DMS53 treated with DMSO at 0.1 percent for 48 hours (cell line): ENCODE data around the gene GCNA.

ENCODE experiments used
- DNase-seq: peaks from one replicate; lab custom pipeline; 2025; ENCODE audit not compliant: unreplicated experiment; lab: John Stamatoyannopoulos, UW

Gene GCNA

GRCh38 chrX:71615954-71616353, 37.7 kb downstream of the GCNA start:
- no peak for DNase-seq

GRCh38 chrX:71616672-71617529, 38.7 kb downstream of the GCNA start:
- DNase-seq = no peak

- no peak for DNase-seq
These were observed 39.5 kb downstream of the GCNA start for GRCh38 chrX:71617742-71618141.

DNA sequence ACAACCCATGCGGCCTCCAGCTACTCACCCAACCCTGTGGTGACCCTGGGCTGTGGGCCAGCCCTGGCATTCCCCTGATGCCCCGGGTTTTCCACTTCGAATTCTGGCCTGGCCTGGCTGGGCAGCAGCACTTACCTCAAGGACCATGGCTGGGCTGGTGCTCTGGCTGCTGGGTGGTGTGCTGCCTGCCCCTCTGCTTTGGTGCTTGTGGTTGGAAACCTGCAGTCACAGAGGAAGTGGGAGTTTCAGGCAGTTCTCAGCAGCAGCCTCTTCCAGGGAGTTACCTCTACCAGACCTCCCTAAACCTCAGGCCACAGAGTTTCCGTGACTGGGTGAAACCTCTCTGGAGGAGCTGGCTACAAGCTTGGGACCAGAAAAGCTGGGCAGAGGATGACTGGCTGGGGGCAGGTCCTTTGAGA, 40.1 kb downstream of the GCNA start, which contains the start of gene CXCR3:
Gene CXCR3 (minus strand): TSS at position 209 of the 419 bp plus-strand sequence. CDS start 62 bp downstream, at position 147.
- no peak for DNase-seq

- no peak for DNase-seq
These were observed 40.5 kb downstream of the GCNA start for GRCh38 chrX:71618787-71619186.

DNA sequence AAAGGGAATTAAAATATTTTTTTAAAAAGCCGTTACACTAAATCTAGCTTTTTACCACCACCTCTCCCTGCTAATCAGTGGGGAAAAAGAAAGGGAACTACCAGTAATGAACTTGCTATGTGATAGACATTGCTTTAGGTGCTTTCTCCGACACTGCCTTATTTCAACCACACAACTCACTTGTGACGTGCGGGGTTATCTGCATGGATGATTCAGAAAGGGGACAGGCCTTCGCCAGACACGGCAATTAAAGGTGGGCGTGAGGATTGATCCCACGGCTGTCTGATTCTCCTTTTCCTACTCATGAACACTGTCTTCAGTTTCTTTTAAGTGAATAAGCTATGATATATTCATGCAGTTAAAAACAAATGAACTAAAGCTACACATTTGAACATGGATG, 41.0 kb downstream of the GCNA start:
- DNase-seq = no peak

DNA sequence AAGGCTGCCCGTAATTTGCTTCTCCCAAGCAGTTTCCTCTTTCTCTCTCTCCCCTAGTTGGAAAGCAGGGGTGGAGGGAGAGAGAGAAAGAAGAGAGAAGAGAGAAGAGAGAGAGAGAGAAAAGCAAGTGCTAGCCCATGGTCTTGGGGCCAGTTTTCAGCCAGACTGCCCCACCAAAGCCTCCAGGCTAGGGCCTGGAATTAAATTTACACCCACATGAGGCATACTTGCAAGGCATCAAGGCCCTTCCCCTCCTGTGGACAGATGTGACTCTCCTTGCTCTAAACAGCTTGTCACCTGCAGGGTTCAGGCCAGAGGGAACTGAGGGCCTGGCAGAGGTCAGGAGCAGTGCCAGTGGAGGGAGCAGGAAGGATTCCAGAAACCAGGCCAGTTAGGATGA, 41.7 kb downstream of the GCNA start:
- DNase-seq = no peak

GRCh38 chrX:71621603-71622002, 43.4 kb downstream of the GCNA start:
- no peak for DNase-seq

GRCh38 chrX:71622032-71622575, 43.9 kb downstream of the GCNA start:
- DNase-seq = no peak

- peak; percentile 77 for DNase-seq
These were observed 44.6 kb downstream of the GCNA start for GRCh38 chrX:71622576-71623450.

DNA sequence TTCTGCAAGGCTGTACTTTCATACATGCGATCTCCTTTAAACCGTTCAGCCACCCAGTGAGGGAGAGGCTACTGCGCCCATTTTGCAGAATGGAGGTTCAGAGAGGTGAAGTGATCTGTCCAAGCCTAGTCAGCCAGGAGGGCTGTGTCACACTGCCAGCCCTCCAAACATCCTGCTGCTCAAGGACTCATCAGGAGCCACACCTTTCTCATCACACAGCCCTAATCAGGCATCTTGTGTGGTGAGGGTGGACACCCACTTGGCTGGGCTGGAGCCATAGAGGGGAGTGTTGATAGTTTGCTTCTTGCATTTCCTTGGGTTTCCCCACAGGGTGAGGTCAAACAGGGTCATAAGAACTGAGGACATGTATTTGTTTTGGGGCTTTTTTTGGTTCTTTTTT, 45.5 kb downstream of the GCNA start:
- no peak for DNase-seq

GRCh38 chrX:71625471-71625870, 47.2 kb downstream of the GCNA start:
- no peak for DNase-seq

- no peak for DNase-seq
These were observed 48.3 kb downstream of the GCNA start for GRCh38 chrX:71626576-71626975.

DNA sequence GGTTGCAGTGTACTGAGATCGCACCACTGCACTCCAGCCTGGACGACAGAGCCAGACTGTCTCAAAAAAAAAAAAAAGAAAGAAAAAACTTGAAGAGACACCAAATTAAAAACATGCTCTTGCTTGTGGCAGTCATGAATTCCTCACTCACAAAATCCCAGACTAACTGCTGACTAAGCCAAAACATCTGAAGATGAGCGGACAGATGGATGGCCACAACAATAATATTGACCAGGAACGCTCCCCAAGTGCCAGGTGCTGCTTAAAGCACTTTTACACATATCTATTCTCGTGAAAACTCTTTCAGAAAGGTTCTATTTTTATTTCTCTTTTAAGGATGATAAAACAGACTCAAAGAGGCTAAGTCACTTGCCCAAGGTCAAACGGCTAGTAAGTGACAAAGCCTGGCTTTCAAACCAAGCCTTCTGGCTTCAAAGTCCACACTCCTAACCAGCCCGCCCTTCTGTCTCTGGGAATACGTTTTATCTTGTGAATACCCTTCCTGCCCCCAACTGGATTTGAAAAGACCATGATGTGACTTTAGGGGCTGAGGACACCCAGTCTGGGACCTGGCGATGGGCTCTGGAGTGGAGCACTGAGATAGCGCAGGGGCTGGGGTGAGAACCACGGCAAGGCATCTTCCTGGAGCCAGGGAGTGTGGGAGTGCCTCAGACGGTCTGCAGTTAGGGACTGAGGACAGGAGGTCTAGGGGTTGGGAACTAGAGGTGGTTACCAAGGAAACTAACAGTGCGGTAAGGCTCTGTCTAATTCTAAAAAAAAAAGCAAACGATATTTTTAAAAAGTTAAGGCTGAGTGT, 49.6 kb downstream of the GCNA start:
- no peak for DNase-seq

DNA sequence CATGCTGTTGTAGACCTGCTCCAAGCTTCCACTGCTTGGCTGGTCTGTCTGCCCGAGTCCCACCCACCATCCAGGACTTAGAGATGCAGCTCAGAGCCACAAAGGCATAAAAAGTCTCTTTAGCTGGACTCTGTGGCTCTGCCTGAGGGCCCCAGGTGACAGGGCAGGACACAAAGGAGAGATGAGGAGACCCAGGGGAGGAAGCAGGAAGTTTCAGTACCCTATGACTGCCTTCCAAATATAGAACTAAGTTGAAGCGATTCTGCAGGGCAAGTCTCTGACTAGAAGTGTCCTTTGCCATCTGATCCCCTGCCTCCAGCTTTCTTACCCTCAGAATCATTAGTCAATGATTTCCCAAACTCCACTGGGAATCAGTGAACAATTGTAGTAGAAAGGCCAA, 51.2 kb downstream of the GCNA start:
- no peak for DNase-seq

GRCh38 chrX:71632923-71633657, 54.9 kb downstream of the GCNA start:
- DNase-seq = no peak

DNA sequence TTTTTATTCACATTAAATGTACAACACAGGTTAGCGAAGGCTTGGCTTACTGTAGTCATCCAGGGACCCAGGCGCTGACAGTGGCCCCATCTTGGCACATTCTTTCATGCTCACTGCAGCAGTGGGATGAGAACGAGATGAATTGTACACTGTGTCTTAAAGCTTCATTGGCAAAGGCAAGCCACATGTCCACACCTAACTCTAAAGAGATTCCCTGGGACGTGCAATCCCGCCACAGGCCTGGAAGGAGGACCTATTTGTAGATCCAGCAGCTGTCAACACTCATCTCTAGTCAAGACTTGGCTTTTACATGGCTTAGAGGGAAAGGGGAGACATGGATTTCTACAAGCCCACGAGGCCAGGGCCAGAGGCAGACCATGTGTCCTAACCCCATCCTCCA, 56.1 kb downstream of the GCNA start:
- no peak for DNase-seq

DNA sequence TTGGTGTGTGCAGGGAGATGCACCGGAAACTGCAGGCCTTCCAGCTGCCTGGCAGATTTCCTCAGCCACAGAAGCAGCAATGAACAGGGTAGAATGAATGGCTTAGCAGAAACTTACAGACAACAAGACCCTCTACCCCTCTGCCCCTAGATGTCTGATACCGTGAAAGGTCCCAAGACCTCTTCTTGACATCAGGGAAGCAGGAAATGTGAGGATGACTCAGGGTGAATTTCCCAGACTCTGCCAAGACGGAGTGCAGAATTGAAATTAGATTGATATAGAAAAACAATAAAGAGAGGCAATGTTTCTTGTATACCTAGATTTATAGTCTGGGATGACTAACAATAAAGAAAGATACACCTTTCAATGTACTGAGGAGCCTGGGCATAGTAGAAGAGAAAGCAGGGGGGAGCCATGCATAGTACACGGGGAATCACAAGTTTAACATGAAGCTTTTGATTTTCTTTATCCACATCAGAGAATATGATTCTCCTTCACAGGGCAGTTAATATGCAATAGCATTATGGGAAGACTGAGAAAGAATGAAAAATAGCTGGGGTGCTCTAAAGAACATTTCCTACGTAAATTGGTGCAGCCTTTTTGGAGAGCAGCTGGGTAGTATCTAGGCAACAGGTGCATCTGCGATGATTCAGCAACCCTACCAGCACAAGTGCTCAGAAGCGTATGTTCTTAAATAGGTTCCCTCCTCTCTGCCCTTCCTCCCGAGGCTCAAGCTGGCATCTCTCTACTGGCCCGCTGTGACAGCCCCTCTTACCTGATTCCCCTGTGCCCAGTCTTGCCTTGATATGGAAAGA, 58.4 kb downstream of the GCNA start:
- no peak for DNase-seq

- no peak for DNase-seq
These were observed 59.0 kb downstream of the GCNA start for GRCh38 chrX:71637253-71637618.
